ENCODE data around the gene ARHGAP40.

GRCh38 chr20:38645980-38646858 lies 44.6 kb downstream of the ARHGAP40 start:
- TF ChIP-seq MLX (CRISPR knock-in tag; conservative IDR thresholded peaks at IDR 0.05) (no peak), TAF1 (IDR thresholded peaks at IDR 0.05; ENCODE audit: control insufficient read depth, extremely low read depth, insufficient read depth, low read length, severe bottlenecking) (no peak), NR2C1 (IDR thresholded peaks at IDR 0.05) (no peak), NR2C1 (tag; IDR thresholded peaks at IDR 0.05) (no peak)

Data from K562 (cell line).